Measurements from ENCODE around the gene TRIOBP. TPM values are rescaled to one million over a fixed set of nuclear protein-coding genes. Genes with fewer than 3 reads are reported as not detected.

TRIOBP gene
- total and polyA plus RNA-seq, 2 of the 13 experiments (the other 11 are each of a cell fraction or from before 2014, with no cell fraction given) = 6.1 to 15.4 TPM

DNA sequence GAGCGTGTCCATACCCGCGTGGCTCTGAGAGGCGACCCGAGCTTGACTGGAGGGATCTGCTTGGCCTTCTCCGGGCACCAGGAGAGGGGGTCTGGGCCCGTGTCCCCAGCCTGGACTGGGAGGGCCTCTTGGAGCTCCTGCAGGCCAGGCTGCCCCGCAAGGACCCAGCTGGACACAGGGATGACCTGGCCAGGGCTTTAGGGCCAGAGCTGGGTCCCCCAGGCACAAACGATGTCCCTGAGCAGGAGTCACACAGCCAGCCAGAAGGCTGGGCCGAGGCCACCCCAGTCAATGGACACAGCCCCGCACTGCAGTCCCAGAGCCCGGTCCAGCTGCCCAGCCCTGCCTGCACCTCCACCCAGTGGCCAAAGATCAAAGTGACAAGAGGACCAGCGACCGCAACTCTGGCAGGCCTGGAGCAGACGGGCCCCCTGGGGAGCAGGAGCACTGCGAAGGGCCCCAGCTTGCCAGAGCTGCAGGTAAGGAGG lies 38.2 kb downstream of the TRIOBP start (continued):
- TF ChIP-seq, protein P1, sequence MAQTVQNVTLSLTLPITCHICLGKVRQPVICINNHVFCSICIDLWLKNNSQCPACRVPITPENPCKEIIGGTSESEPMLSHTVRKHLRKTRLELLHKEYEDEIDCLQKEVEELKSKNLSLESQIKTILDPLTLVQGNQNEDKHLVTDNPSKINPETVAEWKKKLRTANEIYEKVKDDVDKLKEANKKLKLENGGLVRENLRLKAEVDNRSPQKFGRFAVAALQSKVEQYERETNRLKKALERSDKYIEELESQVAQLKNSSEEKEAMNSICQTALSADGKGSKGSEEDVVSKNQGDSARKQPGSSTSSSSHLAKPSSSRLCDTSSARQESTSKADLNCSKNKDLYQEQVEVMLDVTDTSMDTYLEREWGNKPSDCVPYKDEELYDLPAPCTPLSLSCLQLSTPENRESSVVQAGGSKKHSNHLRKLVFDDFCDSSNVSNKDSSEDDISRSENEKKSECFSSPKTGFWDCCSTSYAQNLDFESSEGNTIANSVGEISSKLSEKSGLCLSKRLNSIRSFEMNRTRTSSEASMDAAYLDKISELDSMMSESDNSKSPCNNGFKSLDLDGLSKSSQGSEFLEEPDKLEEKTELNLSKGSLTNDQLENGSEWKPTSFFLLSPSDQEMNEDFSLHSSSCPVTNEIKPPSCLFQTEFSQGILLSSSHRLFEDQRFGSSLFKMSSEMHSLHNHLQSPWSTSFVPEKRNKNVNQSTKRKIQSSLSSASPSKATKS (CRISPR knock-in tag; IDR thresholded peaks at IDR 0.05) = no peak
- TF ChIP-seq ZNF547 (CRISPR knock-in tag; IDR thresholded peaks at IDR 0.05) (no peak), AGO2 (optimal IDR thresholded peaks at IDR 0.05; ENCODE audit: low read depth, low read length) (peak; percentile 37), ZNF670 (CRISPR knock-in tag; IDR thresholded peaks at IDR 0.05; ENCODE audit: borderline replicate concordance) (no peak), HMGA1 (CRISPR knock-in tag; conservative IDR thresholded peaks at IDR 0.05) (no peak), JARID2 (CRISPR knock-in tag; IDR thresholded peaks at IDR 0.05; ENCODE audit: insufficient replicate concordance) (no peak), PCBP2 (optimal IDR thresholded peaks at IDR 0.05; ENCODE audit: low read depth, low read length, poor library complexity, severe bottlenecking) (no peak), ZKSCAN1 (IDR thresholded peaks at IDR 0.05; ENCODE audit: low read length) (no peak), ZNF441 (CRISPR knock-in tag; IDR thresholded peaks at IDR 0.05; ENCODE audit: borderline replicate concordance) (no peak), JUND (CRISPR knock-in tag; IDR thresholded peaks at IDR 0.05) (no peak), SIN3B (IDR thresholded peaks at IDR 0.05; ENCODE audit: low read length) (no peak), ZFP36 (IDR thresholded peaks at IDR 0.05; ENCODE audit: borderline replicate concordance, low read depth, low read length, partially characterized antibody) (no peak), NPAS2 (CRISPR knock-in tag; IDR thresholded peaks at IDR 0.05; ENCODE audit: borderline replicate concordance) (no peak), ZNF33A (CRISPR knock-in tag; IDR thresholded peaks at IDR 0.05; ENCODE audit: borderline replicate concordance) (no peak), ESRRA (CRISPR knock-in tag; IDR thresholded peaks at IDR 0.05; ENCODE audit: low read depth) (no peak), ZNF354B (CRISPR knock-in tag; IDR thresholded peaks at IDR 0.05) (no peak), SPEN (CRISPR knock-in tag; IDR thresholded peaks at IDR 0.05; ENCODE audit: low read depth) (no peak), ETV5 (CRISPR knock-in tag; IDR thresholded peaks at IDR 0.05; ENCODE audit: borderline replicate concordance) (no peak; the same call in 1 of the 2 replicates), ZSCAN29 (CRISPR knock-in tag; conservative IDR thresholded peaks at IDR 0.05) (no peak), MTA1 (CRISPR knock-in tag; IDR thresholded peaks at IDR 0.05; ENCODE audit: borderline replicate concordance) (0 out of 2 replicates have a peak, but pooled peaks have one; percentile 50), RFX5 (IDR thresholded peaks at IDR 0.05; ENCODE audit: low read depth, low read length) (no peak), ZBTB42 (CRISPR knock-in tag; IDR thresholded peaks at IDR 0.05) (no peak), GTF3A (CRISPR knock-in tag; conservative IDR thresholded peaks at IDR 0.05) (no peak), ZNF180 (CRISPR knock-in tag; IDR thresholded peaks at IDR 0.05; ENCODE audit: borderline replicate concordance, low read depth) (no peak), ZBTB7A (CRISPR knock-in tag; IDR thresholded peaks at IDR 0.05) (0 out of 2 replicates have a peak, but pooled peaks have one; percentile 21), CREB1 (IDR thresholded peaks at IDR 0.05) (no peak), CREB1 (CRISPR knock-in tag; IDR thresholded peaks at IDR 0.05) (no peak), ZNF138 (CRISPR knock-in tag; IDR thresholded peaks at IDR 0.05; ENCODE audit: low read depth) (no peak; the same call in 1 of the 2 replicates)
- TF ChIP-seq, protein P2, sequence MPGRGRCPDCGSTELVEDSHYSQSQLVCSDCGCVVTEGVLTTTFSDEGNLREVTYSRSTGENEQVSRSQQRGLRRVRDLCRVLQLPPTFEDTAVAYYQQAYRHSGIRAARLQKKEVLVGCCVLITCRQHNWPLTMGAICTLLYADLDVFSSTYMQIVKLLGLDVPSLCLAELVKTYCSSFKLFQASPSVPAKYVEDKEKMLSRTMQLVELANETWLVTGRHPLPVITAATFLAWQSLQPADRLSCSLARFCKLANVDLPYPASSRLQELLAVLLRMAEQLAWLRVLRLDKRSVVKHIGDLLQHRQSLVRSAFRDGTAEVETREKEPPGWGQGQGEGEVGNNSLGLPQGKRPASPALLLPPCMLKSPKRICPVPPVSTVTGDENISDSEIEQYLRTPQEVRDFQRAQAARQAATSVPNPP (CRISPR knock-in tag; IDR thresholded peaks at IDR 0.05) = no peak
- TF ChIP-seq, protein P3, sequence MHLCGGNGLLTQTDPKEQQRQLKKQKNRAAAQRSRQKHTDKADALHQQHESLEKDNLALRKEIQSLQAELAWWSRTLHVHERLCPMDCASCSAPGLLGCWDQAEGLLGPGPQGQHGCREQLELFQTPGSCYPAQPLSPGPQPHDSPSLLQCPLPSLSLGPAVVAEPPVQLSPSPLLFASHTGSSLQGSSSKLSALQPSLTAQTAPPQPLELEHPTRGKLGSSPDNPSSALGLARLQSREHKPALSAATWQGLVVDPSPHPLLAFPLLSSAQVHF (CRISPR knock-in tag; IDR thresholded peaks at IDR 0.05) = no peak
